ENCODE results near the gene FAM78A.

Gene FAM78A

DNA sequence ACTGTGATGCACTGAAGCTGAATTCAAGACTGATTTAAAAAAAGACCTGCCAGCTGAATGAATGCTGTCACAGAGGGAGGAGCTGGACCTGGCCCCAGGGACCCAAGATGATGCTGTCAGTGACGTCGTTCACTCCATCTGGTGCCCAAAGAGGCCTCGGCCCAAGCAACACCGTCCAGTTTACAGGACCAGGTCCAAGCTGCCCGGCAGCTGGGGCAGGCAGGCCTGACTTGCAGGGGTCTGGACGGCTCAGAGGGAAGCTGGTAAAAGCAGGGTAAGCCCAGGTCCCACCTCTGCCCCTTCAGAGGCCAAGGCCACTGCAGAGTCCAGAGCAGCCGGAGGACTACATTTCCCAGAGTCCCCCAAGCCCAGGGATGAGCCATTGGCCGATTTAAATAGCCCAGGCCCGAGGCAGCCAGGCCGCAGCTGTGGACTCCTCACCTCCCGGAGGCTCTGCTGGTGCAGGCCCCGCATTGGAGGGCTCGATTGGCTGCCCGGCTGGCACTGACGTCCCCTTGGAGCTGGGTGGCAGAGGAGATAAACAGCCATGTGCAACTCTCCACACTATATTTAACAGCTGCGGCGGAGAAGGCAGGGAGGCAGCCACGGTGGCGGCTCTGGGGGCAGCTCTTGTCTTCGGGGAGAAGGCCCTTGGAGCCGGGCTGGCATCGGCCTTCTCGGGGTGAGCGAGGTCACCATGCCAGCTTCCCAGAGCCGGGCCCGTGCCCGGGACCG is 13.2 kb upstream of the FAM78A start, which contains the start of gene PLPP7:
Gene PLPP7 (plus strand): TSS at position 423 of the 735 bp plus-strand sequence. CDS start 275 bp downstream, at position 698.
- TF ChIP-seq FOXP2 (optimal IDR thresholded peaks at IDR 0.05; ENCODE audit: borderline replicate concordance, extremely low read depth, extremely low read length, insufficient read depth) (no peak), POLR2AphosphoS5 (IDR thresholded peaks at IDR 0.05; ENCODE audit: low read depth, low read length) (no peak), TAF1 (IDR thresholded peaks at IDR 0.05; ENCODE audit: borderline replicate concordance, insufficient read depth, low read length) (no peak), SIN3A (IDR thresholded peaks at IDR 0.05; ENCODE audit: borderline replicate concordance, insufficient read depth, low read length) (no peak)
- TF ChIP-seq, protein P1, sequence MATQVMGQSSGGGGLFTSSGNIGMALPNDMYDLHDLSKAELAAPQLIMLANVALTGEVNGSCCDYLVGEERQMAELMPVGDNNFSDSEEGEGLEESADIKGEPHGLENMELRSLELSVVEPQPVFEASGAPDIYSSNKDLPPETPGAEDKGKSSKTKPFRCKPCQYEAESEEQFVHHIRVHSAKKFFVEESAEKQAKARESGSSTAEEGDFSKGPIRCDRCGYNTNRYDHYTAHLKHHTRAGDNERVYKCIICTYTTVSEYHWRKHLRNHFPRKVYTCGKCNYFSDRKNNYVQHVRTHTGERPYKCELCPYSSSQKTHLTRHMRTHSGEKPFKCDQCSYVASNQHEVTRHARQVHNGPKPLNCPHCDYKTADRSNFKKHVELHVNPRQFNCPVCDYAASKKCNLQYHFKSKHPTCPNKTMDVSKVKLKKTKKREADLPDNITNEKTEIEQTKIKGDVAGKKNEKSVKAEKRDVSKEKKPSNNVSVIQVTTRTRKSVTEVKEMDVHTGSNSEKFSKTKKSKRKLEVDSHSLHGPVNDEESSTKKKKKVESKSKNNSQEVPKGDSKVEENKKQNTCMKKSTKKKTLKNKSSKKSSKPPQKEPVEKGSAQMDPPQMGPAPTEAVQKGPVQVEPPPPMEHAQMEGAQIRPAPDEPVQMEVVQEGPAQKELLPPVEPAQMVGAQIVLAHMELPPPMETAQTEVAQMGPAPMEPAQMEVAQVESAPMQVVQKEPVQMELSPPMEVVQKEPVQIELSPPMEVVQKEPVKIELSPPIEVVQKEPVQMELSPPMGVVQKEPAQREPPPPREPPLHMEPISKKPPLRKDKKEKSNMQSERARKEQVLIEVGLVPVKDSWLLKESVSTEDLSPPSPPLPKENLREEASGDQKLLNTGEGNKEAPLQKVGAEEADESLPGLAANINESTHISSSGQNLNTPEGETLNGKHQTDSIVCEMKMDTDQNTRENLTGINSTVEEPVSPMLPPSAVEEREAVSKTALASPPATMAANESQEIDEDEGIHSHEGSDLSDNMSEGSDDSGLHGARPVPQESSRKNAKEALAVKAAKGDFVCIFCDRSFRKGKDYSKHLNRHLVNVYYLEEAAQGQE (IDR thresholded peaks at IDR 0.05; ENCODE audit: insufficient read depth in 1 of 2, low read depth in 2 of 2, low read length in 2 of 2), result no peak

DNA sequence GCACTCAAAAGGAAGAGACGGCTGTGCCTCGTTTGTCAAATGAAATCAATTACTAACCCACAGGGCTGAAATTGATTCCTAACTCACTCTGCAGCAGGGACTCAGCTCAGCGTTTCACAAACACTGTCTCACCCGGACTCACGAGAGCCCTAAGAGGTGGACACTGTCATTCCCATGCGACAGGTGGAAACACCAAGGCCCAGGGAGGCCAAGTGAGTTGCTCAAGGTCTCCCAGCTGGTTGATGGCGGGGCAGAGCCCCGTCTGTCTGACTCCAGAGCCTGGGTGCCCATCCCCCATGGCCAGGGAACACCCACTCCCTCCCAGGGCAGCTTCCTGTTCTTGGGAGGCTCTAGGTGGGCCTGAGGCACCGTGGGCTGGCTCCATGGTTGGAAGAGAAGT is 11.9 kb upstream of the FAM78A start:
- TF ChIP-seq FOXP2 (optimal IDR thresholded peaks at IDR 0.05; ENCODE audit: borderline replicate concordance, extremely low read depth, extremely low read length, insufficient read depth) (no peak), POLR2AphosphoS5 (IDR thresholded peaks at IDR 0.05; ENCODE audit: low read depth, low read length) (no peak), SIN3A (IDR thresholded peaks at IDR 0.05; ENCODE audit: borderline replicate concordance, insufficient read depth, low read length) (no peak), TAF1 (IDR thresholded peaks at IDR 0.05; ENCODE audit: borderline replicate concordance, insufficient read depth, low read length) (no peak)
- TF ChIP-seq, protein P1 (IDR thresholded peaks at IDR 0.05; ENCODE audit: insufficient read depth in 1 of 2, low read depth in 2 of 2, low read length in 2 of 2), result no peak

DNA sequence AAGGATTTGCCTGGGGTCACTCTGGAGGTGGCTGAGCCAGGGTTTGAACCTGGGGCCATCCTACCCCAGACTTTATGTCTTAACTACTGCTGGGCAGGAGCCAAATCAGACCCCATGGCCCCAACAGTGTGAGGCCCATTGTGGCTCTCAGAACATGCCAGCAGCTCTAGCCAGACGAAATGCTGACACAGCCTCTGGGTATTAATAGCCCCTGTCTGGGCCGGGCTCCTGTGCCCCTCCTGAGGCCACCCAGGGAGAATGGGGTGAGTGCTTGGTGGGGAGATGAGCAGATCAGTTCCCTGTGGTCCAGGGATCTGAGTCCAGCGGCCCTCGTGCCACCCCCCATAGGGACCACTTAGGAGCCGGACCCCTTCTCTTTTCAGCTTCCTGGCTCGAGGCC is 11.0 kb upstream of the FAM78A start:
- TF ChIP-seq POLR2AphosphoS5 (IDR thresholded peaks at IDR 0.05; ENCODE audit: low read depth, low read length) (no peak), SIN3A (IDR thresholded peaks at IDR 0.05; ENCODE audit: borderline replicate concordance, insufficient read depth, low read length) (no peak), TAF1 (IDR thresholded peaks at IDR 0.05; ENCODE audit: borderline replicate concordance, insufficient read depth, low read length) (no peak), FOXP2 (optimal IDR thresholded peaks at IDR 0.05; ENCODE audit: borderline replicate concordance, extremely low read depth, extremely low read length, insufficient read depth) (no peak)
- TF ChIP-seq, protein P1 (IDR thresholded peaks at IDR 0.05; ENCODE audit: insufficient read depth in 1 of 2, low read depth in 2 of 2, low read length in 2 of 2), result no peak

DNA sequence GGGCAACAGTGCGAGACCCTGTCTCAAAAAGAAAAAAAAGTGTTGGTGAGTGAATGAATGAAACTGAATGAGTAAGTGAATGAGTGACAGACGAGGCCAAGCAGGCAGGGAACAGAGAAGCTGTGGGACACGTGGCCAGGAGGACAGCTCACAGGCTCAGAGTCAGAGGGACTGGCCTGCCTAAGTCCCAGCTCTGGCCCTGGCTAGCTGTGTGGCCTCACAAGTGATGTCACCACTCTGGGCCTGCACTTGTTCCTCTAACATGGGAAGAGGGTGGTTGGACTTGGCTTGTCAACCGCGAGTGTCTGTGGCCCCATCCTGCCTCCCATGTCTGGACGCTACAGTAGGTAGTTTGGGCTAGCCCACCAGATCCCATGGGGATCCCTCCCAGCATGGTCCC is 8.5 kb upstream of the FAM78A start:
- TF ChIP-seq POLR2AphosphoS5 (IDR thresholded peaks at IDR 0.05; ENCODE audit: low read depth, low read length) (no peak), TAF1 (IDR thresholded peaks at IDR 0.05; ENCODE audit: borderline replicate concordance, insufficient read depth, low read length) (no peak), SIN3A (IDR thresholded peaks at IDR 0.05; ENCODE audit: borderline replicate concordance, insufficient read depth, low read length) (no peak), FOXP2 (optimal IDR thresholded peaks at IDR 0.05; ENCODE audit: borderline replicate concordance, extremely low read depth, extremely low read length, insufficient read depth) (no peak)
- TF ChIP-seq, protein P1 (IDR thresholded peaks at IDR 0.05; ENCODE audit: insufficient read depth in 1 of 2, low read depth in 2 of 2, low read length in 2 of 2), result no peak

Data from PFSK-1 (cell line).